GM12865 (cell line): Measurements from ENCODE around the gene ZEB1.
"Not testable (repeated sequence)": the region's sequence is repeated elsewhere in the genome, so short reads cannot be mapped to it uniquely, and the experiment has no call there.

Experiments
- DNase-seq: peaks from one replicate; pipeline ENCODE4 v3.0.0; 2010; ENCODE audit warnings: low read depth
- H3K4me3 ChIP-seq: 2 replicates; pipeline ENCODE4 v1.5.1; 2011; ENCODE audit warnings: mild to moderate bottlenecking, low read depth, low read length, control low read depth
- CTCF ChIP-seq: IDR thresholded peaks from 2 replicates; pipeline ENCODE4 v1.5.1; 2011; ENCODE audit warnings: low read length, control low read depth, low read depth, inconsistent platforms; ENCODE audit not compliant: insufficient read depth; ENCODE audit errors: missing control alignments

ZEB1 gene

GRCh38 chr10:31399171-31399570 is 80.2 kb downstream of the ZEB1 start:
- no peak for DNase-seq
- no peak overlapping the region for H3K4me3 ChIP-seq
- no peak for TF ChIP-seq CTCF

- DNase-seq: no peak
- no peak overlapping the region for H3K4me3 ChIP-seq
- TF ChIP-seq CTCF: no peak
Observed at GRCh38 chr10:31399631-31400030, 80.6 kb downstream of the ZEB1 start.

DNA sequence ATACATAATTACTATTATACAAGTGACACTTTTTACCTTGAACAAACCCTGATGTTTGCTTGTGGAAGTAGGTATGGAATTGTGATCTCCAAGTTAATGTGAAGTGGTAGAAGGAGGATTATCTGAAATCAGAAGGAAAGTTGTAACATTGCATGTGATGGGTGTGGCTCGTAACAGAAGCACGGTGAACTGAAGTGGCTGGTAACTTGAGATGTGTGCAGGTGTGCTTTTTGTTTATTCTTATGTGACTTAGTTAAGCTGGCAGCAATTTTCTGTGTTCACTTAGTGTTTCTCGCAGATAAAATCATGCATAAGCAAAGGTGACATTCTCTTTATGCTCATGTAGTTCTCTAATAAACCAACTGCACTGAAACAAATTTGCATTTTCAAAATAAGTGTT is 82.3 kb downstream of the ZEB1 start:
- H3K4me3 ChIP-seq: no peak overlapping the region
- no peak for DNase-seq
- TF ChIP-seq CTCF: no peak

DNA sequence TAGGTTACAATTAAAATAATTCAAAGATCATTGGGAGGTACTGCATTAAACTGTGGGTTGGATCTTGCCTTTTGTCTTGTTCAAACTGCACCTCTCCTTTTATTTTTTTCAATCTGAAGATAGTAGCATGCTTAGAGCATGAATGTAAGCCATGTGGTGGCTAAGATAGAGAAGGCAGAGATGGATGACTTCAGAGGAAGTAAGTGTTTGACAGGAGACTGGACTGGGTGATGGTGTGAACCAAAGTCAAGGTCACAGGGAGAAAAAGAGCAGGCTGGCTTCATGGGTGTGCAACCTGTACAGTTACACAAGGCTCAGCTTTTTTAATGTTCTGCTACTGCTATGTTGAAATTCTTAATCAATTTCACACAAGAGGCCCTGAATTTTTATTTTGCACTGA is 85.6 kb downstream of the ZEB1 start:
- no peak for TF ChIP-seq CTCF
- H3K4me3 ChIP-seq: no peak overlapping the region
- DNase-seq: no peak

DNA sequence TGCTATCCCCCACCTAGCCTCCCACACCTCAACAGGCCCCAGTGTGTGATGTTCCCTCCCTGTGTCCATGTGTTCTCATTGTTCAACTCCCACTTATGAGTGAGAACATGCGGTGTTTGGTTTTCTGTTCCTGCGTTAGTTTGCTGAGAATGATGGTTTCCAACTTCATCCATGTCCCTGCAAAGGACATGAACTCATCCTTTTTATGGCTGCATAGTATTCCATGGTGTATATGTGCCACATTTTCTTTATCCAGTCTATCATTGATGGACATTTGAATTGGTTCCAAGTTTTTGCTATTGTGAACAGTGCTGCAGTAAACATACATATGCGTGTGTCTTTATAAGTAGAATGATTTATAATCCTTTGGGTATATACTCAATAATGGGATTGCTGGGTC is 86.8 kb downstream of the ZEB1 start:
- H3K4me3 ChIP-seq: not testable (repeated sequence)

DNA sequence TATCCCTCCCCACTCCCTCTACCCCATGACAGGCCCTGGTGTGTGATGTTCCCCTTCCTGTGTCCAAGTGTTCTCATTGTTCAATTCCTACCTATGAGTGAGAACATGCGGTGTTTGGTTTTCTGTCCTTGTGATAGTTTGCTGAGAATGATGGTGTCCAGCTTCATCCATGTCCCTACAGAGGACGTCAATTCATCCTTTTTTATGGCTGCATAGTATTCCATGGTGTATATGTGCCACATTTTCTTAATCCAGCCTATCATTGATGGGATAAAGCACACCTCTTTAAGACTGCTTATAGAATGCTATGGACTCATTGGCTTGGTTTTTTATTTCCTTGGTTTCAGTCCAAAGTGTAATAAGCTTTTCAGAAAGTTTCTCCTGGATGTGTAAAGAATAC is 93.4 kb downstream of the ZEB1 start:
- not testable (repeated sequence) for DNase-seq, H3K4me3 ChIP-seq

More for the DNA sequence above, 86.8 kb downstream of the ZEB1 start:
- not testable (repeated sequence) for DNase-seq

DNA sequence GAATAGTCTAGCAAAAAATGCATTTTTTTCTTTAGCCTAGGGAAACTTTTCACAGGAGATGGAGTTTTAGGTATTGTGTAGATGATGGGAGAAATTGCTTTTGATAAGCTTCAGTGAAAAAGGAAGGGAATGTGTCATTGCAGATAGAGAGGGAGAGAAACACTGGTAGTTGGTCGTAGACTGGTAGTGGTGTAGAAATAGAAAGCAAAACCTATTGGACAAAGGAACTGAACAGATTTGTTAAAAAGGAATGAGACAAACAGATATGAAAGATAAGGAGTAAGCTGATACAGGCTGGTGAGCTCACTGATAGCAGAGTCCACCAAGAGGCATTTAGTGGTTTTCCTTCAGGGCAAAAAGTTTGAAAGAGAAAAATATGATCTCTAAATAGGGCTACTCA is 94.3 kb downstream of the ZEB1 start:
- TF ChIP-seq CTCF: no peak

DNA sequence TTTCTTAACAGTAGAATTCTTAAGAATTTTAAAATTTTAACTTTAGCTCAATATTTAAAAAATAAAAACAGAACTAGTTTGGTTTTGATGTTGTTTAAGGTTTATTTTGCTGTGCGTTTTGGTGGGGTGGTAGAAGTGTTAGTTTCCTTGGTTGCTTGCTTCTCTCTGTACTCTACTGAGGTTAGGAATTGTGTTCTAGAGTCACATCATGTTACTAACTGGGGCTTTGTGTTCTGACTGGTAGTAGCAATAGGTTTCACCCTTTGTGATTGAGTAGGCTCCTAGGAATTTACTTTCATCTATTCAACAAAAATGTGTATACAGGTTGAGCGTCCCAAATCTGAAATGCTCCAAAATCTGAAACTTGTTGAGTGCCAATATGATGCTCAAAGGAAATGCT is 99.5 kb downstream of the ZEB1 start:
- no peak overlapping the region for H3K4me3 ChIP-seq
- TF ChIP-seq CTCF: no peak
- DNase-seq: no peak

More for the DNA sequence above, 94.3 kb downstream of the ZEB1 start:
- H3K4me3 ChIP-seq: no peak overlapping the region
- DNase-seq: no peak
